ENCODE results near the gene ZFAND2B.
A peak's percentile ranks its signal among the peaks of the same experiment; 100 is the strongest.
"Not testable (repeated sequence)": the region's sequence is repeated elsewhere in the genome, so short reads cannot be mapped to it uniquely, and the experiment has no call there.

ZFAND2B gene

GRCh38 chr2:219199470-219200211 is 6.9 kb upstream of the ZFAND2B start:
- Histone ChIP-seq H3K9ac (ENCODE audit: low read length) (no peak overlapping the region), H3K4me3 (ENCODE audit: low read length) (no peak overlapping the region), H3K27me3 (ENCODE audit: control insufficient read depth, insufficient read depth, low read length) (no peaks in the 10 kb centered on the region), H3K4me1 (ENCODE audit: control insufficient read depth, insufficient read depth, low read length) (no peaks in the 10 kb centered on the region), H3K36me3 (ENCODE audit: control insufficient read depth, insufficient read depth, low read length) (no peaks in the 10 kb centered on the region), H3K27ac (ENCODE audit: low read depth, low read length) (no peak overlapping the region)

GRCh38 chr2:219200502-219201326 is 5.9 kb upstream of the ZFAND2B start:
- not testable (repeated sequence) for H3K9ac ChIP-seq (ENCODE audit: low read length); H3K27me3 ChIP-seq (ENCODE audit: control insufficient read depth, insufficient read depth, low read length); H3K4me3 ChIP-seq (ENCODE audit: low read length); H3K4me1 ChIP-seq (ENCODE audit: control insufficient read depth, insufficient read depth, low read length); H3K27ac ChIP-seq (ENCODE audit: low read depth, low read length); H3K36me3 ChIP-seq (ENCODE audit: control insufficient read depth, insufficient read depth, low read length)

- not testable (repeated sequence) for H3K4me1 ChIP-seq (ENCODE audit: control insufficient read depth, insufficient read depth, low read length); H3K9ac ChIP-seq (ENCODE audit: low read length); H3K27ac ChIP-seq (ENCODE audit: low read depth, low read length); H3K27me3 ChIP-seq (ENCODE audit: control insufficient read depth, insufficient read depth, low read length); H3K36me3 ChIP-seq (ENCODE audit: control insufficient read depth, insufficient read depth, low read length); H3K4me3 ChIP-seq (ENCODE audit: low read length)
Measured at GRCh38 chr2:219201331-219201730, 5.3 kb upstream of the ZFAND2B start.

GRCh38 chr2:219204425-219205164 is 2.0 kb upstream of the ZFAND2B start:
- Histone ChIP-seq H3K9ac (ENCODE audit: low read length) (no peak overlapping the region), H3K27ac (ENCODE audit: low read depth, low read length) (no peak overlapping the region), H3K27me3 (ENCODE audit: control insufficient read depth, insufficient read depth, low read length) (no peaks in the 10 kb centered on the region), H3K4me1 (ENCODE audit: control insufficient read depth, insufficient read depth, low read length) (peaks cover 12% of the 10 kb centered on the region), H3K36me3 (ENCODE audit: control insufficient read depth, insufficient read depth, low read length) (peaks cover 11% of the 10 kb centered on the region), H3K4me3 (ENCODE audit: low read length) (no peak overlapping the region)

- peaks cover 12% of the 10 kb centered on the region for H3K4me1 ChIP-seq (ENCODE audit: control insufficient read depth, insufficient read depth, low read length)
- H3K27me3 ChIP-seq (ENCODE audit: control insufficient read depth, insufficient read depth, low read length), result no peaks in the 10 kb centered on the region
- peaks cover 11% of the 10 kb centered on the region for H3K36me3 ChIP-seq (ENCODE audit: control insufficient read depth, insufficient read depth, low read length)
- H3K9ac ChIP-seq (ENCODE audit: low read length), result no peak overlapping the region
- H3K27ac ChIP-seq (ENCODE audit: low read depth, low read length), result no peak overlapping the region
- no peak overlapping the region for H3K4me3 ChIP-seq (ENCODE audit: low read length)
Measured at GRCh38 chr2:219205165-219205538, 1.4 kb upstream of the ZFAND2B start.

- Histone ChIP-seq H3K4me3 (ENCODE audit: low read length) (peak overlapping the region; percentile 85), H3K4me1 (ENCODE audit: control insufficient read depth, insufficient read depth, low read length) (peaks cover 12% of the 10 kb centered on the region), H3K9ac (ENCODE audit: low read length) (peak overlapping the region; percentile 98), H3K27ac (ENCODE audit: low read depth, low read length) (peak overlapping the region; percentile 90), H3K36me3 (ENCODE audit: control insufficient read depth, insufficient read depth, low read length) (peaks cover 11% of the 10 kb centered on the region), H3K27me3 (ENCODE audit: control insufficient read depth, insufficient read depth, low read length) (no peaks in the 10 kb centered on the region)
Measured at GRCh38 chr2:219205981-219206327, 628 bp upstream of the ZFAND2B start.

GRCh38 chr2:219207134-219207883 is 727 bp downstream of the ZFAND2B start:
- Histone ChIP-seq H3K9ac (ENCODE audit: low read length) (peak overlapping the region; percentile 19), H3K36me3 (ENCODE audit: control insufficient read depth, insufficient read depth, low read length) (peaks cover 11% of the 10 kb centered on the region), H3K4me3 (ENCODE audit: low read length) (peak overlapping the region; percentile 63), H3K27me3 (ENCODE audit: control insufficient read depth, insufficient read depth, low read length) (no peaks in the 10 kb centered on the region), H3K27ac (ENCODE audit: low read depth, low read length) (peak overlapping the region; percentile 95), H3K4me1 (ENCODE audit: control insufficient read depth, insufficient read depth, low read length) (peaks cover 12% of the 10 kb centered on the region)

- Histone ChIP-seq H3K27me3 (ENCODE audit: control insufficient read depth, insufficient read depth, low read length) (no peaks in the 10 kb centered on the region), H3K4me3 (ENCODE audit: low read length) (peak overlapping the region; percentile 63), H3K9ac (ENCODE audit: low read length) (no peak overlapping the region), H3K36me3 (ENCODE audit: control insufficient read depth, insufficient read depth, low read length) (peaks cover 11% of the 10 kb centered on the region), H3K27ac (ENCODE audit: low read depth, low read length) (no peak overlapping the region), H3K4me1 (ENCODE audit: control insufficient read depth, insufficient read depth, low read length) (peaks cover 12% of the 10 kb centered on the region)
Measured at GRCh38 chr2:219207884-219208740, 1.5 kb downstream of the ZFAND2B start.

GRCh38 chr2:219209236-219210195 is 2.9 kb downstream of the ZFAND2B start:
- Histone ChIP-seq H3K9ac (ENCODE audit: low read length) (no peak overlapping the region), H3K27me3 (ENCODE audit: control insufficient read depth, insufficient read depth, low read length) (no peaks in the 10 kb centered on the region), H3K4me1 (ENCODE audit: control insufficient read depth, insufficient read depth, low read length) (peaks cover 12% of the 10 kb centered on the region), H3K4me3 (ENCODE audit: low read length) (no peak overlapping the region), H3K27ac (ENCODE audit: low read depth, low read length) (no peak overlapping the region), H3K36me3 (ENCODE audit: control insufficient read depth, insufficient read depth, low read length) (peaks cover 17% of the 10 kb centered on the region)

- no peaks in the 10 kb centered on the region for H3K27me3 ChIP-seq (ENCODE audit: control insufficient read depth, insufficient read depth, low read length)
- no peak overlapping the region for H3K9ac ChIP-seq (ENCODE audit: low read length)
- no peak overlapping the region for H3K4me3 ChIP-seq (ENCODE audit: low read length)
- no peak overlapping the region for H3K27ac ChIP-seq (ENCODE audit: low read depth, low read length)
- peaks cover 12% of the 10 kb centered on the region for H3K4me1 ChIP-seq (ENCODE audit: control insufficient read depth, insufficient read depth, low read length)
- H3K36me3 ChIP-seq (ENCODE audit: control insufficient read depth, insufficient read depth, low read length), result peaks cover 21% of the 10 kb centered on the region
Measured at GRCh38 chr2:219210196-219210885, 3.8 kb downstream of the ZFAND2B start.
